ENCODE results near the gene PTGS1. TPM values are rescaled to one million over a fixed set of nuclear protein-coding genes. Genes with fewer than 3 reads are reported as not detected.

Gene PTGS1
- total and polyA plus RNA-seq, 2 of the 8 experiments (the other 6 are each of a cell fraction or from before 2014, with no cell fraction given) = 1.1 to 1.9 TPM

GRCh38 chr9:122348791-122349190 is 22.0 kb upstream of the PTGS1 start:
- H2BK12ac ChIP-seq (ENCODE audit: low read depth, low read length) = peak overlapping the region; percentile 68; the same call in 1 of the 2 replicates
- 88% methylated on average over 2 of the region's 2 CpGs; no CpG with 5 or more reads in 1 of the 2 experiments for WGBS, 2 experiments (ENCODE audit: extremely low coverage in 1 of 2, insufficient coverage in 1 of 2, insufficient read length in 1 of 2, insufficient replicate concordance in 2 of 2, low coverage in 1 of 2, low lambda C conversion rate in 2 of 2, missing lambda C conversion rate in 1 of 2)
- no peak overlapping the region for H3K23ac ChIP-seq (ENCODE audit: insufficient read length)
- no peak overlapping the region for H3K4ac ChIP-seq (replicated peaks; ENCODE audit: insufficient read length, low read depth, low read length)
- H2AK5ac ChIP-seq (ENCODE audit: low read depth, low read length) = no peak overlapping the region; the same call in 1 of the 2 replicates
- H4K91ac ChIP-seq (replicated peaks; ENCODE audit: insufficient read length, low read length) = no peak overlapping the region
- H3K56ac ChIP-seq (replicated peaks; ENCODE audit: insufficient read length, low read depth, low read length) = no peak overlapping the region
- peaks cover 6% of the 10 kb centered on the region for H3K23me2 ChIP-seq (ENCODE audit: low read depth, low read length)
- no peak overlapping the region for H3K4me3 ChIP-seq (ENCODE audit: extremely low read depth in 1 of 4, insufficient read depth in 2 of 4, low read depth in 3 of 4, low read length in 4 of 4)
- H3K14ac ChIP-seq (ENCODE audit: insufficient read length) = no peak overlapping the region
- FAIRE-seq (no peak), DNase-seq (ENCODE audit: low read depth in 1 of 2, low spot score in 2 of 2) (no peak)
- H3K79me2 ChIP-seq (ENCODE audit: control insufficient read depth in 1 of 2, insufficient read depth in 2 of 2, low read length in 2 of 2) = no peaks in the 10 kb centered on the region
- 0 out of 4 replicates have a peak, but pooled peaks cover 0 to 3% of the 10 kb centered on the region in 2 experiments for H3K9me3 ChIP-seq (ENCODE audit: insufficient read depth in 2 of 2, low read depth in 1 of 2, low read length in 1 of 2)
- no peak overlapping the region for H4K8ac ChIP-seq (ENCODE audit: extremely low read depth, insufficient read depth, low read length)
- no peak overlapping the region for H3K18ac ChIP-seq (ENCODE audit: extremely low read depth, low read length)
- peaks cover 0 to 2% of the 10 kb centered on the region in 2 experiments for H4K20me1 ChIP-seq (replicated peaks in 1 of 2; ENCODE audit: control insufficient read depth in 1 of 2, insufficient read depth in 2 of 2, low read length in 2 of 2)
- no peak overlapping the region for H4K5ac ChIP-seq (ENCODE audit: insufficient read length, low read depth, low read length)
- H2AFZ ChIP-seq (ENCODE audit: low read length) = no peak overlapping the region
- H2BK15ac ChIP-seq (ENCODE audit: low read length) = no peak overlapping the region
- peaks cover 0 to 9% (median 5%) of the 10 kb centered on the region in 4 experiments; a peak in 5 of 7 replicates for H3K4me1 ChIP-seq (replicated peaks in 1 of 4; ENCODE audit: control insufficient read depth in 3 of 4, insufficient read depth in 4 of 4, low read length in 3 of 4)
- peaks cover 0 to 17% (median 9%) of the 10 kb centered on the region in 4 experiments; a peak in 6 of 7 replicates for H3K27me3 ChIP-seq (replicated peaks in 1 of 4; ENCODE audit: control insufficient read depth in 3 of 4, extremely low read depth in 1 of 4, insufficient read depth in 3 of 4, low read length in 3 of 4)
- no peak overlapping the region for H3K9ac ChIP-seq (replicated peaks in 1 of 4; ENCODE audit: extremely low read depth in 1 of 4, low read depth in 3 of 4, low read length in 3 of 4)
- no peak overlapping the region for H2BK120ac ChIP-seq (replicated peaks; ENCODE audit: low read depth, low read length)
- H3K79me1 ChIP-seq (ENCODE audit: low read depth, low read length) = no peaks in the 10 kb centered on the region
- no peak overlapping the region for H3K4me2 ChIP-seq (ENCODE audit: insufficient read depth in 1 of 2, low read depth in 2 of 2, low read length in 2 of 2)
- ChIA-PET CTCF (ENCODE audit: partially characterized antibody) (interaction anchor here (1.0 to 25.6 kb wide), 7 partner anchors 8 to 252 kb away, joined by 3 to 544 read pairs (median 6); no protein-coding TSS in a partner anchor), POLR2A (ENCODE audit: partially characterized antibody) (no interaction called here)
- H3K27ac ChIP-seq (ENCODE audit: low read depth, low read length) = no peak overlapping the region
- no peaks in the 10 kb centered on the region for H3K36me3 ChIP-seq (ENCODE audit: control insufficient read depth in 2 of 4, insufficient read depth in 4 of 4, low read length in 3 of 4)
- no peak overlapping the region for H2BK5ac ChIP-seq (ENCODE audit: low read depth, low read length)
- no peak overlapping the region; the same call in 1 of the 2 replicates for H2BK20ac ChIP-seq (ENCODE audit: low read length)
- TF ChIP-seq HDAC2 (IDR thresholded peaks at IDR 0.05; ENCODE audit: borderline replicate concordance in 1 of 2, low read depth in 2 of 2, low read length in 2 of 2) (no peak), USF2 (IDR thresholded peaks at IDR 0.05; ENCODE audit: low read length) (no peak), YY1 (IDR thresholded peaks at IDR 0.05; ENCODE audit: low read depth, low read length) (no peak), EGR1 (IDR thresholded peaks at IDR 0.05; ENCODE audit: borderline replicate concordance, low read depth, low read length) (no peak), POU5F1 (IDR thresholded peaks at IDR 0.05; ENCODE audit: low read depth, low read length) (no peak), CTBP2 (IDR thresholded peaks at IDR 0.05; ENCODE audit: borderline replicate concordance, insufficient read depth, insufficient read length, low read length) (no peak), CHD2 (IDR thresholded peaks at IDR 0.05; ENCODE audit: low read length) (no peak), SIN3A (conservative IDR thresholded peaks at IDR 0.05 in 1 of 2, IDR thresholded peaks at IDR 0.05 in 1 of 2; ENCODE audit: low read depth in 1 of 2, low read length in 2 of 2) (no peak), KDM1A (IDR thresholded peaks at IDR 0.05; ENCODE audit: borderline replicate concordance, low read length) (no peak), KDM4A (IDR thresholded peaks at IDR 0.05; ENCODE audit: low read depth, low read length, severe bottlenecking) (no peak), POLR2AphosphoS5 (IDR thresholded peaks at IDR 0.05; ENCODE audit: low read depth, low read length) (no peak), TBP (IDR thresholded peaks at IDR 0.05; ENCODE audit: low read depth, low read length) (no peak)

Data from H1 (cell line).